ENCODE results near the gene CCDC88C. TPM values are rescaled to one million over a fixed set of nuclear protein-coding genes. Genes with fewer than 3 reads are reported as not detected.

The CCDC88C gene
- total RNA-seq, 1 experiment from 2014 or later = 19.7 TPM

DNA sequence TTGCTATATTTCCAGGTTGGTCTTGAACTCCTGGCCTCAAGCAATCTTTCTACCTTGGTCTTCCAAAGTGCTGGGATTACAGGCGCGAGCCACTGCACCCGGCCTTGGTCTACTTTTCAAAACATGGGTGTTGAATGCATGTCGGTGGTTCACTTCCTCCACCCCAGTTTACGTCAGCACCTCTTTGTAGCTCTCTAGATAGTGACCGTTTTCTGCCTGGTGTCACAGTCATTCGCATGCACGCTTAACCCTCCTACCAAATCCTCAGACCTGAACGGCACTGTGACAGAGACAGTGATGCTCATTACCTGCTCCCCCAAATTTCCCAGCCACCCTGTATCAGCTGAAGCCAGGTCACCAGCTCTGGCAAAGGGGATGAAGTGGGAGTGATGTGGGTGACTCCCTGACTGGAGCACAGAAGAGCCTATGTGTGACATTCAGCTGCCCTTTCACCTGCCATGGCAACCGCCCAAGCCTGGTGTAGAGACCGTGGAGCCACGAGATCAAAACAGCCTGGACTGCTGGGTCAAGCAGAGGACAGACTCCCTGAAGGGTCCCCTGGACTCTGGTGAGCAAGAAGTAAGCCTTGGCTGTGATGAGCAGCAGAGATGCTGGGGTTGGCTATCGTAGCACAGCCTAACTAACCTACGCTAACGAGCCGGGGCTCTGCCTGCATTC lies 106.9 kb downstream of the CCDC88C start:
- Histone ChIP-seq H3F3A (ENCODE audit: low read length, unreplicated experiment) (no peaks in the 10 kb centered on the region), H3K4me2 (ENCODE audit: low read length) (no peak overlapping the region), H3K27me3 (ENCODE audit: low read length) (no peaks in the 10 kb centered on the region), H2AFZ (ENCODE audit: low read length) (no peak overlapping the region), H3K4me3 (ENCODE audit: low read length) (no peak overlapping the region), H3K9ac (ENCODE audit: low read length) (no peak overlapping the region), H3K9me3 (ENCODE audit: low read length) (no peaks in the 10 kb centered on the region), H3K36me3 (ENCODE audit: low read depth, low read length) (peaks cover 4% of the 10 kb centered on the region; the same call in 1 of the 2 replicates), H3K79me2 (ENCODE audit: low read length) (no peaks in the 10 kb centered on the region), H3K27ac (ENCODE audit: low read length) (no peak overlapping the region), H3K4me1 (ENCODE audit: insufficient read depth, low read length) (no peaks in the 10 kb centered on the region), H4K20me1 (ENCODE audit: low read length) (no peaks in the 10 kb centered on the region), H3K9me2 (replicated peaks; ENCODE audit: low read length) (no peaks in the 10 kb centered on the region)
- intact Hi-C loops (cut with micrococcal nuclease) = no loop called here
- POLR2A ChIA-PET (ENCODE audit: unreplicated experiment) = no interaction called here
- DNase-seq (no peak), ATAC-seq (no peak)
- CTCF ChIA-PET = no interaction called here
- no TSS peak for BruUV-seq (replicated peaks)
- no peak for TF ChIP-seq EZH2phosphoT487 (IDR thresholded peaks at IDR 0.05; ENCODE audit: borderline replicate concordance, low read length)
- TF ChIP-seq, protein P1, sequence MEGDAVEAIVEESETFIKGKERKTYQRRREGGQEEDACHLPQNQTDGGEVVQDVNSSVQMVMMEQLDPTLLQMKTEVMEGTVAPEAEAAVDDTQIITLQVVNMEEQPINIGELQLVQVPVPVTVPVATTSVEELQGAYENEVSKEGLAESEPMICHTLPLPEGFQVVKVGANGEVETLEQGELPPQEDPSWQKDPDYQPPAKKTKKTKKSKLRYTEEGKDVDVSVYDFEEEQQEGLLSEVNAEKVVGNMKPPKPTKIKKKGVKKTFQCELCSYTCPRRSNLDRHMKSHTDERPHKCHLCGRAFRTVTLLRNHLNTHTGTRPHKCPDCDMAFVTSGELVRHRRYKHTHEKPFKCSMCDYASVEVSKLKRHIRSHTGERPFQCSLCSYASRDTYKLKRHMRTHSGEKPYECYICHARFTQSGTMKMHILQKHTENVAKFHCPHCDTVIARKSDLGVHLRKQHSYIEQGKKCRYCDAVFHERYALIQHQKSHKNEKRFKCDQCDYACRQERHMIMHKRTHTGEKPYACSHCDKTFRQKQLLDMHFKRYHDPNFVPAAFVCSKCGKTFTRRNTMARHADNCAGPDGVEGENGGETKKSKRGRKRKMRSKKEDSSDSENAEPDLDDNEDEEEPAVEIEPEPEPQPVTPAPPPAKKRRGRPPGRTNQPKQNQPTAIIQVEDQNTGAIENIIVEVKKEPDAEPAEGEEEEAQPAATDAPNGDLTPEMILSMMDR (conservative IDR thresholded peaks at IDR 0.05; ENCODE audit: low read depth, low read length) = no peak
- TF ChIP-seq EZH2 (IDR thresholded peaks at IDR 0.05; ENCODE audit: low read length, unreplicated experiment) = no peak

DNA sequence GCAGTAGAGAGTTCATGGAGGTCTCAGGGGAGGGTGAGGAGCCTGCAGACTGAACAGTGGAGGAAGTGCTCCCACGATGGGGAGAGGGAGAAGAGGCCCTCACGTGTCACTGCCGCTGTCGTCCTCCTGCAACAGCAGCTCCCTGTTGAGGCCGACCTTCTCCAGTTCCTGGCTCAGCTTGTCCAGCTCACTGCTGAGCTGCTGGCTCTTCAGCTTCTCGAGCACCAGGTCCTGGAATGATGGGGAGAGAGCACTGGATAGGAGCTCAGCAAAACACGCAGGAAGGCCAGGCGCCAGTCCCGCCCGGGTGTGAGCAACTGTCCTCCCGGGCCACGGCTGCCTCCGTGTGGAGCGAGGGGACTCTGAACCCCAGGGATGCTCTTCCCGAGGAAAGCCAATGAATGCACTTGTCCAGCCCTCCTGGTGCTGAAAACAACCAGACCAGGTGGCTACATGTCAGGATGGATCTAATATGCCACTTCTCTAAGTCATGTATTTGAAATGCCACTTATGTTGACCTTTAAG lies 107.8 kb downstream of the CCDC88C start:
- H4K20me1 ChIP-seq (ENCODE audit: low read length) = no peaks in the 10 kb centered on the region
- DNase-seq (no peak), ATAC-seq (no peak)
- no TSS peak for BruUV-seq (replicated peaks)
- H3K9ac ChIP-seq (ENCODE audit: low read length) = no peak overlapping the region
- H3F3A ChIP-seq (ENCODE audit: low read length, unreplicated experiment) = no peaks in the 10 kb centered on the region
- H2AFZ ChIP-seq (ENCODE audit: low read length) = no peak overlapping the region
- no peak overlapping the region for H3K4me3 ChIP-seq (ENCODE audit: low read length)
- intact Hi-C loops (cut with micrococcal nuclease) = no loop called here
- H3K9me3 ChIP-seq (ENCODE audit: low read length) = no peaks in the 10 kb centered on the region
- peaks cover 11% of the 10 kb centered on the region; the same call in 1 of the 2 replicates for H3K36me3 ChIP-seq (ENCODE audit: low read depth, low read length)
- no peak overlapping the region for H3K4me2 ChIP-seq (ENCODE audit: low read length)
- ChIA-PET POLR2A (ENCODE audit: unreplicated experiment) (no interaction called here), CTCF (no interaction called here)
- TF ChIP-seq EZH2phosphoT487 (IDR thresholded peaks at IDR 0.05; ENCODE audit: borderline replicate concordance, low read length) (no peak), EZH2 (IDR thresholded peaks at IDR 0.05; ENCODE audit: low read length, unreplicated experiment) (no peak)
- TF ChIP-seq, protein P1 (conservative IDR thresholded peaks at IDR 0.05; ENCODE audit: low read depth, low read length) = no peak
- H3K4me1 ChIP-seq (ENCODE audit: insufficient read depth, low read length) = no peaks in the 10 kb centered on the region
- H3K9me2 ChIP-seq (replicated peaks; ENCODE audit: low read length) = no peaks in the 10 kb centered on the region
- H3K79me2 ChIP-seq (ENCODE audit: low read length) = no peaks in the 10 kb centered on the region
- H3K27me3 ChIP-seq (ENCODE audit: low read length) = no peaks in the 10 kb centered on the region
- no peak overlapping the region for H3K27ac ChIP-seq (ENCODE audit: low read length)

DNA sequence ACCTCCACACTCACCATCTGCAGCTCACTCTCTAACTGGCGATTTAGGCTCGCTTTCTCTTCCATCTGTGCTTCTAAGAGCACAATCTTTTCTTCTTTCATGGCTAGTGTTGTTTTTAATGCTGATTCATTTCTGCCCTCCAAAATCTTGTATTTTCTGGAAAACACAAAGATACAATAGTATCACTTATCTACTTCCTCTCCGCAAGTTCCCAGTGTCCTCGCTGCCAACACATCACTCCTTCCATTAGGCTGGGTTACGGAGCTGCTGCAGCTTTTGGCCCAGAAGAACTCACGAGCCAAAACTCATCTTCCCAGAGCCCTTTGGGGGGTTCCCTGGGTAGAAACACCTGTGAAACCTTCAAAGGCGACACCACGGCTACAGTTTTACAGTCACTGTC lies 109.3 kb downstream of the CCDC88C start:
- Histone ChIP-seq H3K27me3 (ENCODE audit: low read length) (no peaks in the 10 kb centered on the region), H3K4me1 (ENCODE audit: insufficient read depth, low read length) (no peaks in the 10 kb centered on the region), H3K4me3 (ENCODE audit: low read length) (no peak overlapping the region), H3K9me3 (ENCODE audit: low read length) (no peaks in the 10 kb centered on the region), H3K79me2 (ENCODE audit: low read length) (no peaks in the 10 kb centered on the region), H3K9me2 (replicated peaks; ENCODE audit: low read length) (no peaks in the 10 kb centered on the region), H3K27ac (ENCODE audit: low read length) (no peak overlapping the region), H3K4me2 (ENCODE audit: low read length) (no peak overlapping the region), H2AFZ (ENCODE audit: low read length) (no peak overlapping the region), H3K36me3 (ENCODE audit: low read depth, low read length) (peaks cover 11% of the 10 kb centered on the region; the same call in 1 of the 2 replicates), H3K9ac (ENCODE audit: low read length) (no peak overlapping the region), H3F3A (ENCODE audit: low read length, unreplicated experiment) (no peaks in the 10 kb centered on the region), H4K20me1 (ENCODE audit: low read length) (no peaks in the 10 kb centered on the region)
- ChIA-PET POLR2A (ENCODE audit: unreplicated experiment) (no interaction called here), CTCF (no interaction called here)
- no TSS peak for BruUV-seq (replicated peaks)
- TF ChIP-seq, protein P1 (conservative IDR thresholded peaks at IDR 0.05; ENCODE audit: low read depth, low read length) = no peak
- no peak for TF ChIP-seq EZH2phosphoT487 (IDR thresholded peaks at IDR 0.05; ENCODE audit: borderline replicate concordance, low read length)
- TF ChIP-seq EZH2 (IDR thresholded peaks at IDR 0.05; ENCODE audit: low read length, unreplicated experiment) = no peak
- ATAC-seq (no peak), DNase-seq (no peak)
- intact Hi-C loops (cut with micrococcal nuclease) = no loop called here

All from PC-3 (cell line).